NB4 (cell line): ENCODE data around the gene OLFML1.

Experiments
- POLR2A ChIP-seq: IDR thresholded peaks from 2 replicates; pipeline ENCODE4 v1.6.1; 2011; ENCODE audit warnings: mild to moderate bottlenecking; ENCODE audit not compliant: insufficient read length; ENCODE audit errors: extremely low read depth
- TF ChIP-seq, protein P1 (sequence below): IDR thresholded peaks from one replicate; pipeline ENCODE4 v1.5.1; 2012; ENCODE audit warnings: low read depth, low read length

DNA sequence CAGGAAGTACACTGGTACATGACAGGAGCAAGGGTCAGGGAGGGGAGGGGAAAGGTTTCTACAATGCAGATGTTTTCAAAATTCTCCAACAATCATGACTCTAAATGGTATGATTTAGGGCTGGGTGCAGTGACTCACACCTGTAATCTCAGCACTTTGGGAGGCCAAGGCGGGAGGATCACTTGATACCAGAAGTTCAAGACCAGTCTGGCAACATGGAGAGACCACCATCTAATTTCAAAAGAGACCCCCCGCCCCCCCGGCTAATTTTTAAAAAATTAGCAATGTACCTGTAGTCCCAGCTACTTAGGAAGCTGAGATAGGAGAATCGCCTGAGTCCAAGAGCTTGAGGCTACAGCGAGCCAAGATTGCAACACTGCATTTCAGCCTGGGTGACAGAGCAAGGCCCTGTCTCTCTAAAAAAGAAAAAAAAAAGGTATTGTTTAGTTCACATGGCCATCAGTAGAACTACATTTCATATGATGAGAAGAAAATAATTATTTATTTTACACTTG lies 15.9 kb upstream of the OLFML1 start:
- TF ChIP-seq POLR2A: no peak
- TF ChIP-seq, protein P1, sequence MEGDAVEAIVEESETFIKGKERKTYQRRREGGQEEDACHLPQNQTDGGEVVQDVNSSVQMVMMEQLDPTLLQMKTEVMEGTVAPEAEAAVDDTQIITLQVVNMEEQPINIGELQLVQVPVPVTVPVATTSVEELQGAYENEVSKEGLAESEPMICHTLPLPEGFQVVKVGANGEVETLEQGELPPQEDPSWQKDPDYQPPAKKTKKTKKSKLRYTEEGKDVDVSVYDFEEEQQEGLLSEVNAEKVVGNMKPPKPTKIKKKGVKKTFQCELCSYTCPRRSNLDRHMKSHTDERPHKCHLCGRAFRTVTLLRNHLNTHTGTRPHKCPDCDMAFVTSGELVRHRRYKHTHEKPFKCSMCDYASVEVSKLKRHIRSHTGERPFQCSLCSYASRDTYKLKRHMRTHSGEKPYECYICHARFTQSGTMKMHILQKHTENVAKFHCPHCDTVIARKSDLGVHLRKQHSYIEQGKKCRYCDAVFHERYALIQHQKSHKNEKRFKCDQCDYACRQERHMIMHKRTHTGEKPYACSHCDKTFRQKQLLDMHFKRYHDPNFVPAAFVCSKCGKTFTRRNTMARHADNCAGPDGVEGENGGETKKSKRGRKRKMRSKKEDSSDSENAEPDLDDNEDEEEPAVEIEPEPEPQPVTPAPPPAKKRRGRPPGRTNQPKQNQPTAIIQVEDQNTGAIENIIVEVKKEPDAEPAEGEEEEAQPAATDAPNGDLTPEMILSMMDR: no peak
